H9 (cell line): ENCODE data around the gene SART1. TPM values are rescaled to one million over a fixed set of nuclear protein-coding genes. Genes with fewer than 3 reads are reported as not detected.

ENCODE experiments used
- DNase-seq: peaks from one replicate; pipeline ENCODE4 v3.0.0-alpha.2; 2017
- H2AFZ ChIP-seq: one replicate; pipeline ENCODE4 v1.6.1; 2013; ENCODE audit warnings: mild to moderate bottlenecking, low read length, control low read depth, moderate library complexity
- H2AK5ac ChIP-seq: 2 replicates; pipeline ENCODE4 v1.6.1; 2013; ENCODE audit warnings: low read length, control low read depth, mixed read lengths; ENCODE audit not compliant: insufficient read length
- H2BK120ac ChIP-seq: one replicate; pipeline ENCODE4 v1.6.1; 2013; ENCODE audit warnings: low read depth, mild to moderate bottlenecking, low read length, control low read depth, inconsistent platforms; ENCODE audit not compliant: poor library complexity, severe bottlenecking
- H2BK12ac ChIP-seq: 2 replicates; pipeline ENCODE4 v1.6.1; 2013; ENCODE audit warnings: low read length, control low read depth, mixed read lengths, low read depth; ENCODE audit not compliant: insufficient read length
- H2BK15ac ChIP-seq: 2 replicates; pipeline ENCODE4 v1.6.1; 2013; ENCODE audit warnings: low read depth, low read length, control low read depth
- H2BK20ac ChIP-seq: one replicate; pipeline ENCODE4 v1.6.1; 2013; ENCODE audit warnings: low read depth, mild to moderate bottlenecking, low read length, control low read depth, inconsistent platforms; ENCODE audit not compliant: poor library complexity, severe bottlenecking
- H2BK5ac ChIP-seq: 2 replicates; pipeline ENCODE4 v1.6.1; 2013; ENCODE audit warnings: low read length, control low read depth, mixed read lengths; ENCODE audit not compliant: insufficient read length
- H3K14ac ChIP-seq: 2 replicates; pipeline ENCODE4 v1.6.1; 2013; ENCODE audit warnings: low read length, control low read depth; ENCODE audit not compliant: insufficient read depth
- H3K18ac ChIP-seq: 2 replicates; pipeline ENCODE4 v1.6.1; 2013; ENCODE audit warnings: low read depth, mild to moderate bottlenecking, mixed read lengths, low read length, control low read depth; ENCODE audit not compliant: insufficient read length
- H3K23ac ChIP-seq: 2 replicates; pipeline ENCODE4 v1.6.1; 2013; ENCODE audit warnings: low read length, control low read depth, mixed read lengths, low read depth; ENCODE audit not compliant: insufficient read length
- H3K23me2 ChIP-seq: 2 replicates; pipeline ENCODE4 v1.6.1; 2013; ENCODE audit warnings: low read depth, mild to moderate bottlenecking, mixed read lengths, low read length, control low read depth; ENCODE audit not compliant: insufficient read length, poor library complexity, severe bottlenecking
- H3K27ac ChIP-seq: 2 replicates; pipeline ENCODE4 v1.5.1; 2013; ENCODE audit warnings: low read length, control low read depth, mixed read lengths, low read depth; ENCODE audit not compliant: insufficient read length
- H3K27me3 ChIP-seq: 2 replicates; pipeline ENCODE4 v1.6.1; 2013; ENCODE audit warnings: low read length, control low read depth, inconsistent platforms; ENCODE audit not compliant: insufficient read depth
- H3K4ac ChIP-seq: 2 replicates; pipeline ENCODE4 v1.6.1; 2013; ENCODE audit warnings: low read depth, mild to moderate bottlenecking, control low read depth, inconsistent platforms, low read length, moderate library complexity
- H3K4me1 ChIP-seq: 2 replicates; pipeline ENCODE4 v1.6.1; 2013; ENCODE audit warnings: low read length, control low read depth, inconsistent platforms; ENCODE audit not compliant: insufficient read depth
- H3K4me2 ChIP-seq: 2 replicates; pipeline ENCODE4 v1.6.1; 2013; ENCODE audit warnings: low read length, control low read depth, mixed read lengths; ENCODE audit not compliant: insufficient read length, insufficient read depth
- H3K56ac ChIP-seq: 2 replicates; pipeline ENCODE4 v1.6.1; 2013; ENCODE audit warnings: low read depth, mild to moderate bottlenecking, mixed read lengths, low read length, control low read depth; ENCODE audit not compliant: insufficient read length
- H3K79me1 ChIP-seq: 2 replicates; pipeline ENCODE4 v1.6.1; 2013; ENCODE audit warnings: low read depth, mild to moderate bottlenecking, moderate library complexity, low read length, control low read depth, inconsistent platforms; ENCODE audit not compliant: insufficient read depth, poor library complexity, severe bottlenecking
- H3K79me2 ChIP-seq: 2 replicates; pipeline ENCODE4 v1.6.1; 2013; ENCODE audit warnings: low read length, control low read depth, inconsistent platforms; ENCODE audit not compliant: insufficient read depth
- H3K9ac ChIP-seq: 2 replicates; pipeline ENCODE4 v1.6.1; 2013; ENCODE audit warnings: low read length, control low read depth, mixed read lengths; ENCODE audit not compliant: insufficient read length; ENCODE audit errors: extremely low read depth
- H3K9me3 ChIP-seq: one replicate; pipeline ENCODE4 v1.6.1; 2013; ENCODE audit warnings: low read depth, low read length, inconsistent platforms; ENCODE audit not compliant: control insufficient read depth
- H3T11ph ChIP-seq: one replicate; pipeline ENCODE4 v1.6.1; 2013; ENCODE audit warnings: mild to moderate bottlenecking, low read length, control low read depth, inconsistent platforms
- H4K20me1 ChIP-seq: one replicate; pipeline ENCODE4 v1.6.1; 2013; ENCODE audit not compliant: control insufficient read depth, insufficient read length, insufficient read depth
- H4K5ac ChIP-seq: 2 replicates; pipeline ENCODE4 v1.6.1; 2013; ENCODE audit warnings: low read depth, mild to moderate bottlenecking, mixed read lengths, low read length, control low read depth; ENCODE audit not compliant: insufficient read length
- H4K8ac ChIP-seq: replicated peaks from 2 replicates; pipeline ENCODE4 v1.6.1; 2013; ENCODE audit warnings: low read length, control low read depth, mixed read lengths, low read depth; ENCODE audit not compliant: insufficient read length
- H4K91ac ChIP-seq: 2 replicates; pipeline ENCODE4 v1.6.1; 2013; ENCODE audit warnings: low read depth, mild to moderate bottlenecking, moderate library complexity, mixed read lengths, low read length, control low read depth; ENCODE audit not compliant: insufficient read length
- H3K27ac Mint-ChIP-seq, 3 experiments: 2 replicates in 2 of 3; 3 replicates in 1 of 3; pipeline ENCODE4 v1.8.0; 2020 to 2021; ENCODE audit warnings: mixed read lengths in 3 of 3, mild to moderate bottlenecking in 1 of 3, moderate library complexity in 1 of 3
- H3K27me3 Mint-ChIP-seq: 2 replicates; pipeline ENCODE4 v1.8.0; 2021; ENCODE audit warnings: low read depth, mild to moderate bottlenecking, moderate library complexity, mixed read lengths
- H3K36me3 Mint-ChIP-seq, 3 experiments: 2 replicates in 2 of 3; 3 replicates in 1 of 3; pipeline ENCODE4 v1.8.0; 2020 to 2021; ENCODE audit warnings: low read depth in 3 of 3, mixed read lengths in 3 of 3; ENCODE audit not compliant: insufficient read depth in 1 of 3
- H3K4me1 Mint-ChIP-seq, 2 experiments: 2 replicates each; pipeline ENCODE4 v1.8.0; 2020; ENCODE audit warnings: mixed read lengths in 2 of 2
- H3K4me3 Mint-ChIP-seq, 2 experiments: 2 replicates in 1 of 2; 3 replicates in 1 of 2; pipeline ENCODE4 v1.8.0; 2020 to 2021; ENCODE audit warnings: mild to moderate bottlenecking in 2 of 2, mixed read lengths in 2 of 2, moderate library complexity in 1 of 2
- H3K9me3 Mint-ChIP-seq, 2 experiments: 2 replicates in 1 of 2; 3 replicates in 1 of 2; pipeline ENCODE4 v1.8.0; 2020; ENCODE audit warnings: mild to moderate bottlenecking in 2 of 2, mixed read lengths in 2 of 2, moderate library complexity in 1 of 2
- CTCF ChIP-seq: fragments of 200-600 bp; sonication (generic); conservative IDR thresholded peaks from 3 replicates; pipeline ENCODE4 v1.8.0; 2021; ENCODE audit warnings: antibody characterized with exemption, mild to moderate bottlenecking
- WGBS: extraction: QIAGEN DNeasy Blood & Tissue Kit; methylation state at CpG from one replicate; pipeline ENCODE4 v1.1.7; 2013; ENCODE audit warnings: missing lambda C conversion rate, low lambda C conversion rate, mixed read lengths; ENCODE audit not compliant: insufficient read length; ENCODE audit errors: extremely low coverage; 5-methylcytosine and 5-hydroxymethylcytosine counted together
- total RNA-seq: library from RNA; stranded (reverse); gene quantifications from 2 replicates; pipeline ENCODE4 v1.2.1, GENCODE V29; 2021

The SART1 gene
- total RNA-seq, 1 experiment from 2014 or later = 52.0 TPM

- H3K23me2 ChIP-seq = peaks cover 3% of the 10 kb centered on the region
- H3K14ac ChIP-seq = no peak overlapping the region
- H2BK120ac ChIP-seq = no peak overlapping the region
- no peak overlapping the region for H3K27ac ChIP-seq
- Mint-ChIP-seq H3K9me3 (no peaks in the 10 kb centered on the region; a peak in 1 of 5 replicates), H3K27me3 (no peaks in the 10 kb centered on the region; the same call in 1 of the 2 replicates), H3K27ac (peak overlapping the region; percentile 97 to 99 (median 97); a peak in 6 of 7 replicates), H3K4me3 (peak overlapping the region; percentile 93 to 94), H3K36me3 (peaks cover 15 to 31% (median 23%) of the 10 kb centered on the region in 3 experiments), H3K4me1 (peaks cover 11 to 16% of the 10 kb centered on the region in 2 experiments)
- H4K91ac ChIP-seq = no peak overlapping the region
- no peak overlapping the region for H3K56ac ChIP-seq
- H2AFZ ChIP-seq = no peak overlapping the region
- H2BK12ac ChIP-seq = no peak overlapping the region
- no peak for TF ChIP-seq CTCF
- peak overlapping the region; percentile 82 for H3K4me2 ChIP-seq
- no peaks in the 10 kb centered on the region for H3K27me3 ChIP-seq
- no peak overlapping the region for H2BK15ac ChIP-seq
- no peaks in the 10 kb centered on the region for H3K9me3 ChIP-seq
- WGBS = no CpG with 5 or more reads among the region's 16 CpGs
- no peak overlapping the region for H4K8ac ChIP-seq
- H2BK20ac ChIP-seq = no peak overlapping the region
- no peak overlapping the region for H2BK5ac ChIP-seq
- no peaks in the 10 kb centered on the region for H4K20me1 ChIP-seq
- no peak overlapping the region for H4K5ac ChIP-seq
- H3K79me2 ChIP-seq = peaks cover 10% of the 10 kb centered on the region; the same call in 1 of the 2 replicates
- H3K79me1 ChIP-seq = peaks cover 5% of the 10 kb centered on the region
- H3K4ac ChIP-seq = no peak overlapping the region
- H2AK5ac ChIP-seq = no peak overlapping the region
- DNase-seq = no peak
- no peak overlapping the region for H3T11ph ChIP-seq
- H3K18ac ChIP-seq = no peak overlapping the region
- H3K4me1 ChIP-seq = peaks cover 3% of the 10 kb centered on the region; the same call in 1 of the 2 replicates
- H3K23ac ChIP-seq = no peak overlapping the region
- peak overlapping the region; percentile 78 for H3K9ac ChIP-seq
Measured at GRCh38 chr11:65960824-65961266, 689 bp upstream of the SART1 start.
